ENCODE data around the gene PHF12. TPM values are rescaled to one million over a fixed set of nuclear protein-coding genes. Genes with fewer than 3 reads are reported as not detected.

The PHF12 gene
- polyA plus RNA-seq, 1 donor, result 27.7 TPM

DNA sequence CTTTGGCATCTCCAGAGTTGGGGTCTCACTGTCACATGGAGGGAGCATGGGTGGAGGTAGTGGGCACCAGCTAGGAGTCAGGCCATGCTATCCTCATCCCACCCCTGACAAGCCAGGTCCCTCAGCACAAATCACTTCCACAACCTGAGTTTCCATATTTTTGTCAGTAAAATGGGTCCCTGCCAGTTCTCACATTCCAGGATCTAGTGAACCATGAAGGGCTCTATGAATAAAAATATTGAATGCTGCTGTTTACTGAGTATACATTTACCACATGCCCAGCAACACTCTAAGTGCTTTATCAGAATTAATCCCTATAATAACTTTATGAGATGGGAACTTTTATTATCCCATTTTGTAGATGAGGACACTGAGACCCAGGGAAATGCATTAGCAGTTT is 37.7 kb upstream of the PHF12 start:
- Histone ChIP-seq H3K9me3 (ENCODE audit: control insufficient read depth, low read depth, low read length) (no peaks in the 10 kb centered on the region), H3K4me1 (ENCODE audit: control insufficient read depth, insufficient read depth, low read length) (peaks cover 18% of the 10 kb centered on the region), H3K4me3 (ENCODE audit: low read length) (no peak overlapping the region), H3K27me3 (ENCODE audit: control insufficient read depth, insufficient read depth, low read length) (peaks cover 10% of the 10 kb centered on the region), H3K36me3 (ENCODE audit: control insufficient read depth, insufficient read depth, low read length) (no peaks in the 10 kb centered on the region), H3K27ac (ENCODE audit: low read length) (no peak overlapping the region)
- DNase-seq, result no peak

DNA sequence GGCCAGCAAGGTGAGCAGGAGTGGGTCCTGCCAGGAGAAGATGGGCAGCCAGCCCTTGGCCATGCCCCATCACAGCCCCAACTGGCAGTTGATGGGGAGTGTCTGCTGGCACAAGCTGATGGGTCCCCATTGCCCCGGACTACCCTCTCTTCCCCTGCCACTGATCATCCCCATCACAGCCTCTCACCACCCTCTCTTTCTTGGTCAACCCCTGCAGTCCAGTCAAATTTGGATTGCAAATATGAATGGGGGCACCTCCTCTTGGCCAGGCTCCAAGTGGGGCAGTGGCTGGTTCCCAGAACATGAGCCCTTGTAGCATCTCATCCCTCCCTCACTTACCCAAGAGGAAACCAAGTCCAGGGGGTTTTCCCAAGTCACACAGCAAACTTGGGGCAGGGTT is 37.2 kb upstream of the PHF12 start:
- Histone ChIP-seq H3K9me3 (ENCODE audit: control insufficient read depth, low read depth, low read length) (no peaks in the 10 kb centered on the region), H3K27ac (ENCODE audit: low read length) (no peak overlapping the region), H3K36me3 (ENCODE audit: control insufficient read depth, insufficient read depth, low read length) (no peaks in the 10 kb centered on the region), H3K4me3 (ENCODE audit: low read length) (no peak overlapping the region), H3K4me1 (ENCODE audit: control insufficient read depth, insufficient read depth, low read length) (peaks cover 18% of the 10 kb centered on the region), H3K27me3 (ENCODE audit: control insufficient read depth, insufficient read depth, low read length) (peaks cover 10% of the 10 kb centered on the region)
- no CpG with 5 or more reads among the region's 1 CpG for WGBS (ENCODE audit: insufficient coverage, low lambda C conversion rate)
- no peak for DNase-seq

DNA sequence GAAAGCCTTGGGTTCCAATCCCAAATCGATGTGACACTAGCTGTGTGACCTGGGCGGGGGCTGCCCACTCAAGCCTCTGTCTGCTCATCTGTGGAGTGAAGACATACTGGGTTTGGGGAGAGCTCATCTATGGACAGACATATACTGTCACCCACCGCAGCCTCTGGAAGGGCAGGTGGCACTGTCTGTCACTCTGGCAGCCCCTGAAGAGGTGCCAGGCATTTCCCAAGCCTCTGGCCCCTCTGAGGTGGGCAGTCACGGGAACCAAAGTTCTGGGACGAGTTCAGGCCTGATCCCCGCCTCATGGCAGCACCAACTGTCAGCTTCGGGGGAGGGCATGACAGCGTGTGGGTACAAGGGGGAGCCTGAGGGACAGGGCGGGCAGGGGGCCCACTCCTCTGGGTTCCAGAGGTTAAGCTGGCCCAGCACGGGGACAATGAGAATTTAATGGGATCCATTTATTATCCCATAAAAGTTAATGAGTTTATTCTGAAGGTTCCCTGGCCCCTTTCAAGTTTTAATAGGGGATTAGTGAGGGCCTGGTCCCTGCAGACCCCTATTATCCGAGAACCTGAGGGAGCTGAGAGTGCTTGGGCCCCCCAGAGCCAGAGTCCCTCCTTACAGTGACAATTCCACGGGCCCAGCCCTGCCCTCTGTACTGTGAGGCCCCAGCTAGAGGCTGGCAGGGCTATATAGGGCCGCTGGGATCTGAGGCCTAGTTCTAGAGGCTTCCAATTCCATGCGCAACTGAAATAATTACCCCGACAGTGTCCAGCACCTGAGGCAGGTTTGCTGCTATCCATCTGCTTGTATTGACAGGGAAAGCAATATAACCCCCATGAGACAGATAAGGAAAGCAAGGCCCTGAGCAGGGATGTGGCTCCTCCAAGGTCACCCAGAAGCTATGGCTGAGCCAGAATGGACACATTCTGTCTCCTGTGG is 35.7 kb upstream of the PHF12 start:
- H3K4me1 ChIP-seq (ENCODE audit: control insufficient read depth, insufficient read depth, low read length), result peaks cover 17% of the 10 kb centered on the region
- no CpG with 5 or more reads among the region's 15 CpGs for WGBS (ENCODE audit: insufficient coverage, low lambda C conversion rate)
- H3K27me3 ChIP-seq (ENCODE audit: control insufficient read depth, insufficient read depth, low read length), result peaks cover 10% of the 10 kb centered on the region
- no peak overlapping the region for H3K4me3 ChIP-seq (ENCODE audit: low read length)
- no peaks in the 10 kb centered on the region for H3K9me3 ChIP-seq (ENCODE audit: control insufficient read depth, low read depth, low read length)
- no peaks in the 10 kb centered on the region for H3K36me3 ChIP-seq (ENCODE audit: control insufficient read depth, insufficient read depth, low read length)
- peak overlapping the region; percentile 11 for H3K27ac ChIP-seq (ENCODE audit: low read length)
- peak in 1 of 2 donors; percentile 74 for DNase-seq

DNA sequence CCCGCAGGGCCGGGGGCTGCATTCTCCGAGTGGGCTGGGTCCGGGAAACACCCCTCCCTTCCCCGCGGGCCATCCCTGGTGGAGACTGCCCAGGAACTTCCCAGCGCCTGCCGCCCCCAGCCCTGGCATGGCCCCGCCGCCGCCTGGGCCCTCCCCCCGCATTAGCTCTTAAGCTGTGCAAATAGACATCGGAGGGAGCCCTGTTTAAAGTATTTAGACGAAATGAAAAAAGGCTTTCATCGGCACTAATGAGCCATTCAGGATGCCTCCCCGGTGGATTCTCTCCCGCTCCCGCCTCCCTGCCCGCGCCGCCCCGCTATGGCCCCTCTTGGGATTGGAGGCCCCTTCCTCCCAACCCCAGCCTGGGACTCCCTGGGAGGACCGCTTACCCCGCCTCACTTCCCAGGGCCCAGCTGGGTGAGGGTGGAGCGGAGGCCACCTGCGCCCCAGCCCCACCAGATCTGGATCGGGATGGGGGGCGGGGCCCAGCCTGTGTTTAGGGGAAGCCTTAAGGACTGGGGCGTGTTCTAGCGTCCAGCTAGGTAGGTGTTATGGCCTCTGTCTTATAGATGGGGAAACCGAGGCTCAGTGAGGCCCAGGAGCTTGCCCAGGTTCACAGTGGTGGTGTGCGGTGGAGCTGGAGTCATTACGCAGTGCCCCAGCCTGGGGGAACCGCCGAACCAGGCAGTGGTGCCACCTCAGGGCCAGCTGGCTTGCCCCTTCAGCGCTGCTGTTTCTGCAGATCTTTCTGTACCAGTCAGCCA is 34.8 kb upstream of the PHF12 start:
- DNase-seq, result no peak
- H3K4me3 ChIP-seq (ENCODE audit: low read length), result no peak overlapping the region
- H3K36me3 ChIP-seq (ENCODE audit: control insufficient read depth, insufficient read depth, low read length), result no peaks in the 10 kb centered on the region
- WGBS (ENCODE audit: insufficient coverage, low lambda C conversion rate), result no CpG with 5 or more reads among the region's 36 CpGs
- peaks cover 15% of the 10 kb centered on the region for H3K4me1 ChIP-seq (ENCODE audit: control insufficient read depth, insufficient read depth, low read length)
- peaks cover 10% of the 10 kb centered on the region for H3K27me3 ChIP-seq (ENCODE audit: control insufficient read depth, insufficient read depth, low read length)
- no peaks in the 10 kb centered on the region for H3K9me3 ChIP-seq (ENCODE audit: control insufficient read depth, low read depth, low read length)
- no peak overlapping the region for H3K27ac ChIP-seq (ENCODE audit: low read length)

DNA sequence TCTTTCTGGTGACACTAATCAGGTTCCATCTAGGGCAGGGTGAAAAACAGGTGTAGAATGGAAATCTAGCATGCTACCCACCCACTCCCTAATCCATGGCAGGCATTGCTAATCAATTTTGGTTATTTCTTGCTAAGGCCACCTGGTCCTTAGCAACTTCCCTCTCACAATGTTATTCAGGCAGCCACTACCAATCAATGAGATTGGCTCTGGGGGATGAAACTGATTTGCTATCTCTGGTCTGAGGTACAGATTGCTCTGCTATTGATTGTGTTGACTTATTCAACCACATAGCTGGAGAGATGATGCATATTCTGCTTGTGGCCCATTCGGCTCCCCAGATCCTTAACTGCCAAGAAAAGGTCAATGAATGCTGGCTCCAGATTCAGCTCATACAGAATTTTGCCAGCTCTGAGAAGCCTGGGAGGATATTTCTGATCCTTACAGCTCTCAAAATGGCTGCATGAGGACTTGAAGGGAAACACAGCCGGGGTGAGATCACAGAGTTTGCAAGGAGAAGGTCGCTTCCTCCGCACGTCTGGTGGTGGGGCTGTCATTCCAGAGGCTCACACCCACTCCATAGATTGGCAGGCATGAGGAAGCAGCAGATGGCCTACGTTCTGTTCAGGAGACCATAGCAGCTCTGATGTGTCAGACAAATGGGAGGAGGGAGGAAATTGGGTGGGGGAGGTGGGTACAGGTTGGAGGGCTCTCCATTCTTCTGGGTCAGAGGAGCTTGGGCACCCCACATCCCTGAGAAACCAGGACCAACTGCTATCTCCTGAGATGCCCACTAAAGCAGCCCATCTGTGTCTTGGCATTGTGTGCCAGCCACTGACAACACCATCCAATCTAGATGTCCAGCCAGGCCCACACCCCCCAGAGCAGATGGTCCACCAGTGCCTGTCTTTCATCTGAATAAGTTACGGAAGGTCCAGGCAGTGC is 32.2 kb upstream of the PHF12 start:
- Histone ChIP-seq H3K27ac (ENCODE audit: low read length) (no peak overlapping the region), H3K9me3 (ENCODE audit: control insufficient read depth, low read depth, low read length) (no peaks in the 10 kb centered on the region), H3K27me3 (ENCODE audit: control insufficient read depth, insufficient read depth, low read length) (peaks cover 14% of the 10 kb centered on the region), H3K36me3 (ENCODE audit: control insufficient read depth, insufficient read depth, low read length) (no peaks in the 10 kb centered on the region), H3K4me1 (ENCODE audit: control insufficient read depth, insufficient read depth, low read length) (peaks cover 15% of the 10 kb centered on the region), H3K4me3 (ENCODE audit: low read length) (no peak overlapping the region)
- WGBS (ENCODE audit: insufficient coverage, low lambda C conversion rate), result no CpG with 5 or more reads among the region's 7 CpGs
- DNase-seq, result no peak

DNA sequence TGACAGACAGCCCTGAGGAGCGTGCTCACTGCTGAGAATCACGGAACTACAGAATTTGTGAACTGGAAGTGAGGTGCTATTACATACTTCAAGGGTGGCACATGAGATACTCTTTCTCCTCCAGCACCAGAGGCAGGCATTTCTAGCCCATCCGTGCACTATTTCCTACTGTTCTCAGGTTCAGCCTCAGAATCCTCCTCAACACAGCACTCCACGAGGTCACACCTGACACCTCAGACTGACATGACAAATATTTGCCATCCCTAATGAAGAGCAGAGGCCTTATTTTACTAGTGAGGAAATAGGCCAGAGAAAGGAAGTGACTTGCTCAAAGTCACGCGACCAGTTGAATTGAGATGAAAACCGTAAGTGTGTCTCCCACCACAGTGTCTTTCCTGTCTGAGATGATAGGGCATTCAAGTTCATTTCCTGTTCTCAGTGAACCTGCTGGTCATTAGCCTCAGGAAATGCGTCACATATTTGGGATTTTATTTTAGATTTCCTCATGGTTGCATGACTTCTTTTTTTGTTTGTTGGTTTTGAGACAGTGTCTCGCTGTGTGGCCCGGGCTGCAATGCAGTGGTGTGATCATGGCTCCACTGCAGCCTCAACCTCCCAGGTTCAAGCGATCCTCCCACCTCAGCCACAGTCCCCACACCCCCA is 30.9 kb upstream of the PHF12 start:
- DNase-seq, result peak; percentile 33 to 48
- Histone ChIP-seq H3K27me3 (ENCODE audit: control insufficient read depth, insufficient read depth, low read length) (peaks cover 21% of the 10 kb centered on the region), H3K4me3 (ENCODE audit: low read length) (no peak overlapping the region), H3K4me1 (ENCODE audit: control insufficient read depth, insufficient read depth, low read length) (peaks cover 10% of the 10 kb centered on the region), H3K36me3 (ENCODE audit: control insufficient read depth, insufficient read depth, low read length) (no peaks in the 10 kb centered on the region), H3K27ac (ENCODE audit: low read length) (no peak overlapping the region), H3K9me3 (ENCODE audit: control insufficient read depth, low read depth, low read length) (no peaks in the 10 kb centered on the region)
- no CpG with 5 or more reads among the region's 11 CpGs for WGBS (ENCODE audit: insufficient coverage, low lambda C conversion rate)

DNA sequence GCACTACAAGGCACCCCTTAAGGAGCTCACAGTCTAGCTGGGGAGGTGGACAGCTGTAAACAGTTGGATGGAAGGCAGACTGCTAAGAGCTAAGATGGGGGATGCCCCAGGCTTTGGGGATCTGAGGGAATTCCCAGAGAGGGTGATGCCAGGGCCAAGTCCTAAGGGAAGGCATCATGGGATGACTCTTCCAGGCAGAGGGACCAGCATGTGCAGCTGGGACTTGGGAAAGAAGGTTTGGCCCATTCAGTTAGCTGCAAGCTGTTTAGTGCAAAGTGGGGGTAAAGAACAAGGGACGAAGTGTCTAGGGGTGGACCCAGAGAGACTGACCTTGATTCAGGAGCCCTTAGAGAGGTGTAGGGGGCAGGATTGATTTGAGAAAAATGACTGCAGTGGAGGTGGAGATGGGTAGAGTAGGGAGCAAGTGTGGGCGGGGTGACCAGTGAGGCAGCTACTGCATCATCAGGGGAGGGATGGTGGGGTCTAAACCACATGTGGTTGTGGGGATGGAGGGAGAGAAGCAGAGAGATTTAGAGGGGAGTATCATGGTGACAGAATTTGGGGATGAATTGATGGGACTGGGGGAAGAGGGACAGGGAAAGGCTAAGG is 27.1 kb upstream of the PHF12 start:
- no peak overlapping the region for H3K27ac ChIP-seq (ENCODE audit: low read length)
- H3K4me1 ChIP-seq (ENCODE audit: control insufficient read depth, insufficient read depth, low read length), result no peaks in the 10 kb centered on the region
- DNase-seq, result no peak
- no peaks in the 10 kb centered on the region for H3K9me3 ChIP-seq (ENCODE audit: control insufficient read depth, low read depth, low read length)
- 80% methylated on average over 1 of the region's 2 CpGs for WGBS (ENCODE audit: insufficient coverage, low lambda C conversion rate)
- peaks cover 15% of the 10 kb centered on the region for H3K27me3 ChIP-seq (ENCODE audit: control insufficient read depth, insufficient read depth, low read length)
- H3K36me3 ChIP-seq (ENCODE audit: control insufficient read depth, insufficient read depth, low read length), result no peaks in the 10 kb centered on the region
- no peak overlapping the region for H3K4me3 ChIP-seq (ENCODE audit: low read length)

DNA sequence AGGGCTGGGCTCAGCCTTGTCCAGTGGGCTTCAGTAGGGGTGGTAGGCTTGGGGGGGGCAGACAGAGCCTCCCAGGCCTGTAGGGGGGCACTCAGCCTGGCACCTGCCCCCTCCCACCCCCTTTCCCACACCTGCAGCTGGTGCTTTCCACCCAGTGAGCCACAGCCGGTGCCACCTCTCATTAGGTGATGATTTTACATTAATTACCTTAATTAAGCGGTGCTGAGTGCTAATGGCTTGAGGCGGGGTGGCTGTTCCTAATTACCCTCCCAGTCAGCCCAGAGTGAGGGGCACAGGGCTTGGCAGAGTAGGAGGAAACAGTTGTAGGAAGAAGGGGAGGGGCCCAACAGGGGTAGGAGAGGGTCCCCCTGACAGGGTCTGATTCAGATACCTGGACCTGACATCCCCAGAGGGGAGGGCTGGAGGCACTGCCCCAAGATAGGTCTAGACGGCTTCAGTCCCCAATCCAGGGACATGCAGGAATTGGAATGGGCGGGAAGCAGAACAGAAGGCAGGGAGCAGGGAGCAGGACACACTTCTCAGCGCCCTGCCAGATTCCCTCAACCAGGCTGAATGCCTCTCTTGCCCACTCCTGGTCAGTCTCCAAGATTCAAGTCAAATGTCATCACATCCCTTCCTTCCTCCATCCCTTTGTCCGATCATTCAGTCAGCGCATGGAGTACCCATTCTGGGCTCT is 26.5 kb upstream of the PHF12 start:
- Histone ChIP-seq H3K4me1 (ENCODE audit: control insufficient read depth, insufficient read depth, low read length) (no peaks in the 10 kb centered on the region), H3K27me3 (ENCODE audit: control insufficient read depth, insufficient read depth, low read length) (peaks cover 15% of the 10 kb centered on the region), H3K4me3 (ENCODE audit: low read length) (no peak overlapping the region), H3K27ac (ENCODE audit: low read length) (no peak overlapping the region), H3K9me3 (ENCODE audit: control insufficient read depth, low read depth, low read length) (no peaks in the 10 kb centered on the region), H3K36me3 (ENCODE audit: control insufficient read depth, insufficient read depth, low read length) (no peaks in the 10 kb centered on the region)
- DNase-seq, result no peak
- no CpG with 5 or more reads among the region's 8 CpGs for WGBS (ENCODE audit: insufficient coverage, low lambda C conversion rate)

DNA sequence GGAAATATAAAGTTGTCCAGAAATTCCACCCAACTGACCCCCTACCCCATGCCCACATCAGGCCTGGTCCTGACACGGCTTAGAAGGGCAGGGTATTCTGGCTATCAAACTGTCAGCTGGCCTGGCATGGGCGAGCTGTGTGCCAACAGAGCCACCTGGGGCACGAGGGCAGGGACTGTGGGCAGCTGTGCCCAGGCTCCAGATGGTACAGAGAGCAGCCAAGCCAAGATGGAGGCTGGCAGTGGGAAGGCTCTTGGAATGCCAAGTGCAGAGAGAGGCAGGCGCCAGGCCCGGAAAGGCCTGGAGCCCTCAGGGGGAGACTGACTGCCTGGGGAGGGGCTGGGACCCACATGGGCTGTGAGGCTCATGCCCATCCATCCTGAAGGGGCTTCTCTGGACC is 24.3 kb upstream of the PHF12 start:
- Histone ChIP-seq H3K9me3 (ENCODE audit: control insufficient read depth, low read depth, low read length) (no peaks in the 10 kb centered on the region), H3K36me3 (ENCODE audit: control insufficient read depth, insufficient read depth, low read length) (no peaks in the 10 kb centered on the region), H3K27me3 (ENCODE audit: control insufficient read depth, insufficient read depth, low read length) (peaks cover 15% of the 10 kb centered on the region), H3K4me1 (ENCODE audit: control insufficient read depth, insufficient read depth, low read length) (no peaks in the 10 kb centered on the region), H3K27ac (ENCODE audit: low read length) (no peak overlapping the region), H3K4me3 (ENCODE audit: low read length) (no peak overlapping the region)
- DNase-seq, result no peak
- no CpG with 5 or more reads among the region's 5 CpGs for WGBS (ENCODE audit: insufficient coverage, low lambda C conversion rate)

Data from large intestine (tissue), 3 donors.